ENCODE results near the gene XYLT1. TPM values are rescaled to one million over a fixed set of nuclear protein-coding genes. Genes with fewer than 3 reads are reported as not detected.

XYLT1 gene
- total and polyA plus RNA-seq, 10 of the 15 experiments (the other 5 are each of a cell fraction or from before 2014, with no cell fraction given) = 0.88 to 14.8 (median 5.8) TPM

DNA sequence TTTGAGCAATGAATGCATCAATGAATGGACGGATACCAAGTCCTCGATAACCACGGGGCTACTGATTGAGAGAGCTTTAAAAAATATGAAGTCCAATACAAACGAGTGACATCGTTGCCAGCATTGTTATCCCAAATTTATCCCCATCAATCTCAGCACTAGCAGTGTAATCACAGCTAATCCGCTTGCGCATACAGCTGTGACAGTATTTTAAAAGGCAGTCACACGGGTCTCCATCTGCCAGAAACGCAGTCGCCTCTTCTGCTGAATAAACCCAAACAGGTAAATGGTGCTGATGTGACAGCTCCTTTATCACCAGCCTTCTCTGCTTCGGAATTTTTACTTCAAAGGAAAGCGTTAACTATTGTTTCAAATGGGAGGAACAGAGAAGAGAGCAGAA lies 311.1 kb downstream of the XYLT1 start:
- no peak overlapping the region for H3K4me2 ChIP-seq (ENCODE audit: control insufficient read depth, insufficient read depth)
- no peaks in the 10 kb centered on the region for H3K79me2 ChIP-seq (ENCODE audit: control insufficient read depth, insufficient read depth, low read length)
- FAIRE-seq (no peak), ATAC-seq (no peak), DNase-seq (ENCODE audit: low read depth, low spot score) (no peak)
- ChIA-PET RAD21 (ENCODE audit: unreplicated experiment) (no interaction called here), SMC1A (ENCODE audit: uncharacterized antibody, unreplicated experiment) (interaction anchor here (0.8 kb wide), 1 partner anchor 11 kb away, joined by 3 read pairs; no protein-coding TSS in a partner anchor), POLR2A (no interaction called here), CTCF (interaction anchor here (1.0 to 1.3 kb wide), 3 partner anchors 9 to 298 kb away, joined by 3 to 4 read pairs (median 4); no protein-coding TSS in a partner anchor)
- no peak overlapping the region for H2AFZ ChIP-seq (ENCODE audit: control insufficient read depth, low read depth, low read length)
- intact Hi-C loops (cut with micrococcal nuclease; ENCODE audit: unreplicated experiment) (no loop called here), in situ Hi-C loops (cut with MboI) (no loop called here)
- peaks cover 10% of the 10 kb centered on the region for H3K4me1 ChIP-seq (ENCODE audit: control insufficient read depth, insufficient read depth, low read length)
- H3K9me3 ChIP-seq (replicated peaks; ENCODE audit: control insufficient read depth, insufficient read depth, low read length) = no peaks in the 10 kb centered on the region
- 73% methylated on average over 12 of the region's 12 CpGs for WGBS (ENCODE audit: insufficient coverage, insufficient replicate concordance, low lambda C conversion rate, missing lambda C conversion rate)
- no peaks in the 10 kb centered on the region for H4K20me1 ChIP-seq (ENCODE audit: control insufficient read depth, insufficient read depth)
- H3K4me3 ChIP-seq = no peak overlapping the region
- no peak overlapping the region for H3K9ac ChIP-seq (ENCODE audit: control insufficient read depth, insufficient read depth, low read length)
- BruUV-seq (replicated peaks) = no TSS peak
- H3K27ac ChIP-seq (ENCODE audit: control insufficient read depth, insufficient read depth) = no peak overlapping the region
- H3K36me3 ChIP-seq (ENCODE audit: control insufficient read depth in 2 of 2, insufficient read depth in 2 of 2, low read length in 1 of 2) = no peaks in the 10 kb centered on the region
- H3K27me3 ChIP-seq (replicated peaks in 1 of 2; ENCODE audit: control insufficient read depth in 2 of 2, insufficient read depth in 2 of 2, low read length in 1 of 2) = no peaks in the 10 kb centered on the region
- TF ChIP-seq FOS (IDR thresholded peaks at IDR 0.05; ENCODE audit: borderline replicate concordance, extremely low read depth, insufficient read length) (no peak), HDGF (IDR thresholded peaks at IDR 0.05) (no peak), NFXL1 (IDR thresholded peaks at IDR 0.05; ENCODE audit: borderline replicate concordance) (no peak), NR2F1 (conservative IDR thresholded peaks at IDR 0.05) (no peak), SUZ12 (IDR thresholded peaks at IDR 0.05; ENCODE audit: unreplicated experiment) (no peak), FOXK2 (IDR thresholded peaks at IDR 0.05) (no peak), CBX3 (IDR thresholded peaks at IDR 0.05; ENCODE audit: borderline replicate concordance, low read depth) (no peak), HDAC2 (IDR thresholded peaks at IDR 0.05) (no peak), ZNF207 (IDR thresholded peaks at IDR 0.05; ENCODE audit: borderline replicate concordance) (no peak), BMI1 (IDR thresholded peaks at IDR 0.05; ENCODE audit: borderline replicate concordance) (no peak), CREB1 (IDR thresholded peaks at IDR 0.05; ENCODE audit: low read depth) (no peak), RELA (IDR thresholded peaks at IDR 0.05; ENCODE audit: borderline replicate concordance, partially characterized antibody) (no peak)
- TF ChIP-seq, protein P1, sequence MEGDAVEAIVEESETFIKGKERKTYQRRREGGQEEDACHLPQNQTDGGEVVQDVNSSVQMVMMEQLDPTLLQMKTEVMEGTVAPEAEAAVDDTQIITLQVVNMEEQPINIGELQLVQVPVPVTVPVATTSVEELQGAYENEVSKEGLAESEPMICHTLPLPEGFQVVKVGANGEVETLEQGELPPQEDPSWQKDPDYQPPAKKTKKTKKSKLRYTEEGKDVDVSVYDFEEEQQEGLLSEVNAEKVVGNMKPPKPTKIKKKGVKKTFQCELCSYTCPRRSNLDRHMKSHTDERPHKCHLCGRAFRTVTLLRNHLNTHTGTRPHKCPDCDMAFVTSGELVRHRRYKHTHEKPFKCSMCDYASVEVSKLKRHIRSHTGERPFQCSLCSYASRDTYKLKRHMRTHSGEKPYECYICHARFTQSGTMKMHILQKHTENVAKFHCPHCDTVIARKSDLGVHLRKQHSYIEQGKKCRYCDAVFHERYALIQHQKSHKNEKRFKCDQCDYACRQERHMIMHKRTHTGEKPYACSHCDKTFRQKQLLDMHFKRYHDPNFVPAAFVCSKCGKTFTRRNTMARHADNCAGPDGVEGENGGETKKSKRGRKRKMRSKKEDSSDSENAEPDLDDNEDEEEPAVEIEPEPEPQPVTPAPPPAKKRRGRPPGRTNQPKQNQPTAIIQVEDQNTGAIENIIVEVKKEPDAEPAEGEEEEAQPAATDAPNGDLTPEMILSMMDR (IDR thresholded peaks at IDR 0.05 in 2 of 3, conservative IDR thresholded peaks at IDR 0.05 in 1 of 3; ENCODE audit: control insufficient read depth in 2 of 3, extremely low read depth in 1 of 3, insufficient read depth in 1 of 3, low read depth in 3 of 3, low read length in 3 of 3) = no peak
- TF ChIP-seq, protein P2, sequence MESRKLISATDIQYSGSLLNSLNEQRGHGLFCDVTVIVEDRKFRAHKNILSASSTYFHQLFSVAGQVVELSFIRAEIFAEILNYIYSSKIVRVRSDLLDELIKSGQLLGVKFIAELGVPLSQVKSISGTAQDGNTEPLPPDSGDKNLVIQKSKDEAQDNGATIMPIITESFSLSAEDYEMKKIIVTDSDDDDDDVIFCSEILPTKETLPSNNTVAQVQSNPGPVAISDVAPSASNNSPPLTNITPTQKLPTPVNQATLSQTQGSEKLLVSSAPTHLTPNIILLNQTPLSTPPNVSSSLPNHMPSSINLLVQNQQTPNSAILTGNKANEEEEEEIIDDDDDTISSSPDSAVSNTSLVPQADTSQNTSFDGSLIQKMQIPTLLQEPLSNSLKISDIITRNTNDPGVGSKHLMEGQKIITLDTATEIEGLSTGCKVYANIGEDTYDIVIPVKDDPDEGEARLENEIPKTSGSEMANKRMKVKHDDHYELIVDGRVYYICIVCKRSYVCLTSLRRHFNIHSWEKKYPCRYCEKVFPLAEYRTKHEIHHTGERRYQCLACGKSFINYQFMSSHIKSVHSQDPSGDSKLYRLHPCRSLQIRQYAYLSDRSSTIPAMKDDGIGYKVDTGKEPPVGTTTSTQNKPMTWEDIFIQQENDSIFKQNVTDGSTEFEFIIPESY (IDR thresholded peaks at IDR 0.05) = no peak
- TF ChIP-seq, protein P3, sequence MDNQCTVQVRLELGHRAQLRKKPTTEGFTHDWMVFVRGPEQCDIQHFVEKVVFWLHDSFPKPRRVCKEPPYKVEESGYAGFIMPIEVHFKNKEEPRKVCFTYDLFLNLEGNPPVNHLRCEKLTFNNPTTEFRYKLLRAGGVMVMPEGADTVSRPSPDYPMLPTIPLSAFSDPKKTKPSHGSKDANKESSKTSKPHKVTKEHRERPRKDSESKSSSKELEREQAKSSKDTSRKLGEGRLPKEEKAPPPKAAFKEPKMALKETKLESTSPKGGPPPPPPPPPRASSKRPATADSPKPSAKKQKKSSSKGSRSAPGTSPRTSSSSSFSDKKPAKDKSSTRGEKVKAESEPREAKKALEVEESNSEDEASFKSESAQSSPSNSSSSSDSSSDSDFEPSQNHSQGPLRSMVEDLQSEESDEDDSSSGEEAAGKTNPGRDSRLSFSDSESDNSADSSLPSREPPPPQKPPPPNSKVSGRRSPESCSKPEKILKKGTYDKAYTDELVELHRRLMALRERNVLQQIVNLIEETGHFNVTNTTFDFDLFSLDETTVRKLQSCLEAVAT (IDR thresholded peaks at IDR 0.05) = no peak
- TF ChIP-seq, protein P4, sequence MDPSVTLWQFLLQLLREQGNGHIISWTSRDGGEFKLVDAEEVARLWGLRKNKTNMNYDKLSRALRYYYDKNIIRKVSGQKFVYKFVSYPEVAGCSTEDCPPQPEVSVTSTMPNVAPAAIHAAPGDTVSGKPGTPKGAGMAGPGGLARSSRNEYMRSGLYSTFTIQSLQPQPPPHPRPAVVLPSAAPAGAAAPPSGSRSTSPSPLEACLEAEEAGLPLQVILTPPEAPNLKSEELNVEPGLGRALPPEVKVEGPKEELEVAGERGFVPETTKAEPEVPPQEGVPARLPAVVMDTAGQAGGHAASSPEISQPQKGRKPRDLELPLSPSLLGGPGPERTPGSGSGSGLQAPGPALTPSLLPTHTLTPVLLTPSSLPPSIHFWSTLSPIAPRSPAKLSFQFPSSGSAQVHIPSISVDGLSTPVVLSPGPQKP (IDR thresholded peaks at IDR 0.05; ENCODE audit: low read depth, low read length) = no peak

Measured in GM12878 (cell line).